ENCODE results near the gene PRKN.

The PRKN gene

GRCh38 chr6:161727083-161727833, 1000.3 kb downstream of the PRKN start:
- H3K4me2 ChIP-seq (ENCODE audit: low read depth, low read length): no peak overlapping the region
- H3K4me1 ChIP-seq (ENCODE audit: low read length): no peaks in the 10 kb centered on the region
- no peaks in the 10 kb centered on the region for H3K9me2 ChIP-seq (replicated peaks; ENCODE audit: insufficient read depth, low read length)
- no peak for DNase-seq
- TF ChIP-seq EZH2phosphoT487 (IDR thresholded peaks at IDR 0.05; ENCODE audit: low read length) (no peak), CTCF (IDR thresholded peaks at IDR 0.05; ENCODE audit: low read length) (no peak), EZH2 (optimal IDR thresholded peaks at IDR 0.05; ENCODE audit: low read depth, low read length) (no peak)
- H3K27ac ChIP-seq (ENCODE audit: low read length): no peak overlapping the region
- no peaks in the 10 kb centered on the region for H4K20me1 ChIP-seq (ENCODE audit: insufficient read depth, low read length)
- no peaks in the 10 kb centered on the region for H3K79me2 ChIP-seq (ENCODE audit: low read length)
- H3K9ac ChIP-seq (ENCODE audit: low read length): no peak overlapping the region
- no peaks in the 10 kb centered on the region for H3K9me3 ChIP-seq (replicated peaks; ENCODE audit: insufficient read depth, low read length)
- H3F3A ChIP-seq (ENCODE audit: insufficient read depth, low read length): no peaks in the 10 kb centered on the region
- H2AFZ ChIP-seq (ENCODE audit: low read length): no peak overlapping the region
- H3K27me3 ChIP-seq (replicated peaks; ENCODE audit: insufficient read depth, low read length): no peaks in the 10 kb centered on the region
- H3K4me3 ChIP-seq (ENCODE audit: low read length): no peak overlapping the region
- no peaks in the 10 kb centered on the region for H3K36me3 ChIP-seq (replicated peaks; ENCODE audit: insufficient read depth, low read length)

GRCh38 chr6:161722394-161722793, 1005.2 kb downstream of the PRKN start:
- H2AFZ ChIP-seq (ENCODE audit: low read length): no peak overlapping the region
- no peaks in the 10 kb centered on the region for H3K9me3 ChIP-seq (replicated peaks; ENCODE audit: insufficient read depth, low read length)
- no peaks in the 10 kb centered on the region for H3K4me1 ChIP-seq (ENCODE audit: low read length)
- TF ChIP-seq CTCF (IDR thresholded peaks at IDR 0.05; ENCODE audit: low read length) (no peak), EZH2 (optimal IDR thresholded peaks at IDR 0.05; ENCODE audit: low read depth, low read length) (no peak), EZH2phosphoT487 (IDR thresholded peaks at IDR 0.05; ENCODE audit: low read length) (no peak)
- no peak for DNase-seq
- H3K9ac ChIP-seq (ENCODE audit: low read length): no peak overlapping the region
- no peaks in the 10 kb centered on the region for H3K9me2 ChIP-seq (replicated peaks; ENCODE audit: insufficient read depth, low read length)
- no peaks in the 10 kb centered on the region for H3F3A ChIP-seq (ENCODE audit: insufficient read depth, low read length)
- H3K36me3 ChIP-seq (replicated peaks; ENCODE audit: insufficient read depth, low read length): no peaks in the 10 kb centered on the region
- no peaks in the 10 kb centered on the region for H3K79me2 ChIP-seq (ENCODE audit: low read length)
- no peak overlapping the region for H3K4me3 ChIP-seq (ENCODE audit: low read length)
- no peaks in the 10 kb centered on the region for H4K20me1 ChIP-seq (ENCODE audit: insufficient read depth, low read length)
- no peaks in the 10 kb centered on the region for H3K27me3 ChIP-seq (replicated peaks; ENCODE audit: insufficient read depth, low read length)
- no peak overlapping the region for H3K27ac ChIP-seq (ENCODE audit: low read length)
- no peak overlapping the region for H3K4me2 ChIP-seq (ENCODE audit: low read depth, low read length)

- Histone ChIP-seq H3F3A (ENCODE audit: insufficient read depth, low read length) (no peaks in the 10 kb centered on the region), H3K79me2 (ENCODE audit: low read length) (no peaks in the 10 kb centered on the region), H3K4me2 (ENCODE audit: low read depth, low read length) (no peak overlapping the region), H3K9ac (ENCODE audit: low read length) (no peak overlapping the region), H2AFZ (ENCODE audit: low read length) (no peak overlapping the region), H3K27ac (ENCODE audit: low read length) (no peak overlapping the region), H3K4me1 (ENCODE audit: low read length) (no peaks in the 10 kb centered on the region), H3K9me2 (replicated peaks; ENCODE audit: insufficient read depth, low read length) (no peaks in the 10 kb centered on the region), H3K27me3 (replicated peaks; ENCODE audit: insufficient read depth, low read length) (no peaks in the 10 kb centered on the region), H3K9me3 (replicated peaks; ENCODE audit: insufficient read depth, low read length) (no peaks in the 10 kb centered on the region), H3K4me3 (ENCODE audit: low read length) (no peak overlapping the region), H3K36me3 (replicated peaks; ENCODE audit: insufficient read depth, low read length) (no peaks in the 10 kb centered on the region), H4K20me1 (ENCODE audit: insufficient read depth, low read length) (no peaks in the 10 kb centered on the region)
- TF ChIP-seq EZH2phosphoT487 (IDR thresholded peaks at IDR 0.05; ENCODE audit: low read length) (no peak), CTCF (IDR thresholded peaks at IDR 0.05; ENCODE audit: low read length) (no peak), EZH2 (optimal IDR thresholded peaks at IDR 0.05; ENCODE audit: low read depth, low read length) (no peak)
- DNase-seq: no peak
Measured at GRCh38 chr6:161721511-161721910, 1006.1 kb downstream of the PRKN start.
